ENCODE measurements around the gene MYO5B.
"Not testable (repeated sequence)": the region's sequence is repeated elsewhere in the genome, so short reads cannot be mapped to it uniquely, and the experiment has no call there.

DNA sequence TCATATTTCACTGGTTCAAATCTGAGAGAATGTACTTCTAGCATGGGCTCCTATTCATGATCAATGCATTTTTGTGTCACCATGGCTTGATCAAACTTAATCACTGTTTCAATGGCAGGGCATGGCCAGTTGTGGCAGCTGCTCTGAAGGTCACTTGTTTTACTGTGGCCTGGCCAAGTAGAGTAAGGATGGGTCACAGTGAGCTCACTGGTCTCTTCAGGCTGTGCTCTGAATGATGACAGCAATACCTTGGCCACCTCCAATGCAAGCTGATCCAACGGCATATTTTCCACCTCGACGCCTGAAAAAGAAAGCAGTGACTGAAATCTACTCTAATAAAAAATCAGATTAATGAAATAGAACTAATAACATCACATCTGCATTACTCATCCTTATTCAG, 411.3 kb downstream of the MYO5B start:
- not testable (repeated sequence) for TF ChIP-seq POLR2A (IDR thresholded peaks at IDR 0.05; ENCODE audit: low read length); GATA1 (IDR thresholded peaks at IDR 0.05; ENCODE audit: low read depth, low read length)

Measured in erythroblast (primary cell).